HUES6 (cell line): ENCODE data around the gene SUPT7L.
"Not testable (repeated sequence)": the region's sequence is repeated elsewhere in the genome, so short reads cannot be mapped to it uniquely, and the experiment has no call there.

ENCODE experiments used
- H3K27ac ChIP-seq: 2 replicates; pipeline ENCODE4 v1.7.0; 2013; ENCODE audit warnings: low read depth, mild to moderate bottlenecking, low read length, inconsistent platforms
- H3K27me3 ChIP-seq: 2 replicates; pipeline ENCODE4 v1.6.1; 2013; ENCODE audit warnings: low read length; ENCODE audit not compliant: control insufficient read depth, insufficient read depth
- H3K36me3 ChIP-seq: 2 replicates; pipeline ENCODE4 v1.6.1; 2013; ENCODE audit warnings: low read length; ENCODE audit not compliant: control insufficient read depth, insufficient read depth
- H3K4me1 ChIP-seq: 2 replicates; pipeline ENCODE4 v1.6.1; 2013; ENCODE audit warnings: low read length; ENCODE audit not compliant: control insufficient read depth, insufficient read depth
- H3K4me3 ChIP-seq: 2 replicates; pipeline ENCODE4 v1.5.1; 2013; ENCODE audit warnings: low read depth, low read length
- H3K9ac ChIP-seq: one replicate; pipeline ENCODE4 v1.6.1; 2013; ENCODE audit warnings: mild to moderate bottlenecking, low read length
- H3K9me3 ChIP-seq: 2 replicates; pipeline ENCODE4 v1.6.1; 2013; ENCODE audit warnings: low read depth, low read length; ENCODE audit not compliant: control insufficient read depth, insufficient read depth

Gene SUPT7L

GRCh38 chr2:27705851-27706622 is 42.6 kb upstream of the SUPT7L start:
- no peaks in the 10 kb centered on the region for H3K9me3 ChIP-seq
- no peak overlapping the region for H3K27ac ChIP-seq
- no peak overlapping the region for H3K9ac ChIP-seq
- H3K4me3 ChIP-seq = no peak overlapping the region
- no peaks in the 10 kb centered on the region for H3K36me3 ChIP-seq
- H3K4me1 ChIP-seq = peaks cover 16% of the 10 kb centered on the region
- H3K27me3 ChIP-seq = no peaks in the 10 kb centered on the region

GRCh38 chr2:27704342-27704876 is 41.0 kb upstream of the SUPT7L start:
- Histone ChIP-seq H3K27me3 (no peaks in the 10 kb centered on the region), H3K4me1 (peaks cover 16% of the 10 kb centered on the region), H3K27ac (no peak overlapping the region), H3K4me3 (no peak overlapping the region), H3K9me3 (no peaks in the 10 kb centered on the region), H3K9ac (no peak overlapping the region), H3K36me3 (no peaks in the 10 kb centered on the region)

- Histone ChIP-seq H3K9ac (no peak overlapping the region), H3K36me3 (no peaks in the 10 kb centered on the region), H3K27ac (no peak overlapping the region), H3K9me3 (no peaks in the 10 kb centered on the region), H3K27me3 (no peaks in the 10 kb centered on the region), H3K4me1 (peaks cover 16% of the 10 kb centered on the region), H3K4me3 (no peak overlapping the region)
These were observed 40.4 kb upstream of the SUPT7L start for GRCh38 chr2:27703638-27704341.

GRCh38 chr2:27702302-27702701 is 38.9 kb upstream of the SUPT7L start:
- Histone ChIP-seq H3K9ac (no peak overlapping the region), H3K36me3 (no peaks in the 10 kb centered on the region), H3K4me1 (peaks cover 16% of the 10 kb centered on the region), H3K27ac (no peak overlapping the region), H3K4me3 (no peak overlapping the region), H3K27me3 (no peaks in the 10 kb centered on the region), H3K9me3 (no peaks in the 10 kb centered on the region)

- no peaks in the 10 kb centered on the region for H3K9me3 ChIP-seq
- peaks cover 4% of the 10 kb centered on the region; the same call in 1 of the 2 replicates for H3K36me3 ChIP-seq
- H3K4me3 ChIP-seq = no peak overlapping the region
- no peak overlapping the region for H3K9ac ChIP-seq
- no peaks in the 10 kb centered on the region for H3K27me3 ChIP-seq
- peaks cover 16% of the 10 kb centered on the region for H3K4me1 ChIP-seq
- H3K27ac ChIP-seq = no peak overlapping the region
These were observed 38.3 kb upstream of the SUPT7L start for GRCh38 chr2:27701676-27702075.

GRCh38 chr2:27697660-27698059 is 34.2 kb upstream of the SUPT7L start:
- no peak overlapping the region for H3K27ac ChIP-seq
- no peaks in the 10 kb centered on the region for H3K4me1 ChIP-seq
- H3K9ac ChIP-seq = no peak overlapping the region
- H3K27me3 ChIP-seq = no peaks in the 10 kb centered on the region
- no peak overlapping the region for H3K4me3 ChIP-seq
- H3K9me3 ChIP-seq = no peaks in the 10 kb centered on the region
- H3K36me3 ChIP-seq = peaks cover 22% of the 10 kb centered on the region

GRCh38 chr2:27690052-27690451 is 26.6 kb upstream of the SUPT7L start:
- Histone ChIP-seq H3K9ac (no peak overlapping the region), H3K36me3 (peaks cover 34% of the 10 kb centered on the region), H3K4me1 (no peaks in the 10 kb centered on the region), H3K4me3 (no peak overlapping the region), H3K27me3 (no peaks in the 10 kb centered on the region), H3K27ac (no peak overlapping the region), H3K9me3 (no peaks in the 10 kb centered on the region)

- no peaks in the 10 kb centered on the region for H3K4me1 ChIP-seq
- no peaks in the 10 kb centered on the region for H3K9me3 ChIP-seq
- no peak overlapping the region for H3K27ac ChIP-seq
- no peak overlapping the region for H3K9ac ChIP-seq
- no peaks in the 10 kb centered on the region for H3K27me3 ChIP-seq
- H3K4me3 ChIP-seq = no peak overlapping the region
- H3K36me3 ChIP-seq = peaks cover 37% of the 10 kb centered on the region
These were observed 26.0 kb upstream of the SUPT7L start for GRCh38 chr2:27689424-27689823.

GRCh38 chr2:27687232-27687631 is 23.8 kb upstream of the SUPT7L start:
- H3K27ac ChIP-seq = no peak overlapping the region
- peaks cover 41% of the 10 kb centered on the region for H3K36me3 ChIP-seq
- no peaks in the 10 kb centered on the region for H3K9me3 ChIP-seq
- H3K4me3 ChIP-seq = no peak overlapping the region
- no peaks in the 10 kb centered on the region for H3K27me3 ChIP-seq
- no peaks in the 10 kb centered on the region for H3K4me1 ChIP-seq
- H3K9ac ChIP-seq = no peak overlapping the region

GRCh38 chr2:27685577-27685976 is 22.2 kb upstream of the SUPT7L start:
- Histone ChIP-seq H3K27ac (no peak overlapping the region), H3K27me3 (no peaks in the 10 kb centered on the region), H3K36me3 (peaks cover 41% of the 10 kb centered on the region), H3K9ac (no peak overlapping the region), H3K4me3 (no peak overlapping the region), H3K4me1 (no peaks in the 10 kb centered on the region), H3K9me3 (no peaks in the 10 kb centered on the region)

GRCh38 chr2:27685006-27685405 is 21.6 kb upstream of the SUPT7L start:
- not testable (repeated sequence) for H3K27me3 ChIP-seq, H3K4me3 ChIP-seq, H3K4me1 ChIP-seq, H3K9me3 ChIP-seq, H3K27ac ChIP-seq, H3K9ac ChIP-seq
- peaks cover 41% of the 10 kb centered on the region for H3K36me3 ChIP-seq
